Fibroblast of pulmonary artery (primary cell): ENCODE measurements around the gene MELTF.
"Not testable (repeated sequence)": the region's sequence is repeated elsewhere in the genome, so short reads cannot be mapped to it uniquely, and the experiment has no call there.

Source experiments
- DNase-seq: peaks from one replicate; pipeline ENCODE4 v3.0.0-alpha.2; 2010; ENCODE audit warnings: low read depth
- H3K4me3 ChIP-seq: replicated peaks from 2 replicates; pipeline ENCODE4 v1.5.1; 2011; ENCODE audit warnings: low read depth, mild to moderate bottlenecking, control low read depth, low read length, moderate library complexity
- TF ChIP-seq, protein P1 (sequence below): IDR thresholded peaks from 2 replicates; pipeline ENCODE4 v1.5.1; 2011; ENCODE audit warnings: mild to moderate bottlenecking, control low read depth, low read length, inconsistent platforms; ENCODE audit errors: missing control alignments

The MELTF gene

GRCh38 chr3:197029511-197030167 lies at the start of gene MELTF:
TSS of gene MELTF (minus strand) at chr3:197029817. CDS start at chr3:197029702, 115 bp downstream.
- peak within 1 kb of the TSS; percentile 51 for H3K4me3 ChIP-seq
- TF ChIP-seq, protein P1, sequence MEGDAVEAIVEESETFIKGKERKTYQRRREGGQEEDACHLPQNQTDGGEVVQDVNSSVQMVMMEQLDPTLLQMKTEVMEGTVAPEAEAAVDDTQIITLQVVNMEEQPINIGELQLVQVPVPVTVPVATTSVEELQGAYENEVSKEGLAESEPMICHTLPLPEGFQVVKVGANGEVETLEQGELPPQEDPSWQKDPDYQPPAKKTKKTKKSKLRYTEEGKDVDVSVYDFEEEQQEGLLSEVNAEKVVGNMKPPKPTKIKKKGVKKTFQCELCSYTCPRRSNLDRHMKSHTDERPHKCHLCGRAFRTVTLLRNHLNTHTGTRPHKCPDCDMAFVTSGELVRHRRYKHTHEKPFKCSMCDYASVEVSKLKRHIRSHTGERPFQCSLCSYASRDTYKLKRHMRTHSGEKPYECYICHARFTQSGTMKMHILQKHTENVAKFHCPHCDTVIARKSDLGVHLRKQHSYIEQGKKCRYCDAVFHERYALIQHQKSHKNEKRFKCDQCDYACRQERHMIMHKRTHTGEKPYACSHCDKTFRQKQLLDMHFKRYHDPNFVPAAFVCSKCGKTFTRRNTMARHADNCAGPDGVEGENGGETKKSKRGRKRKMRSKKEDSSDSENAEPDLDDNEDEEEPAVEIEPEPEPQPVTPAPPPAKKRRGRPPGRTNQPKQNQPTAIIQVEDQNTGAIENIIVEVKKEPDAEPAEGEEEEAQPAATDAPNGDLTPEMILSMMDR = peak; percentile 26
- peak; percentile 74 for DNase-seq

DNA sequence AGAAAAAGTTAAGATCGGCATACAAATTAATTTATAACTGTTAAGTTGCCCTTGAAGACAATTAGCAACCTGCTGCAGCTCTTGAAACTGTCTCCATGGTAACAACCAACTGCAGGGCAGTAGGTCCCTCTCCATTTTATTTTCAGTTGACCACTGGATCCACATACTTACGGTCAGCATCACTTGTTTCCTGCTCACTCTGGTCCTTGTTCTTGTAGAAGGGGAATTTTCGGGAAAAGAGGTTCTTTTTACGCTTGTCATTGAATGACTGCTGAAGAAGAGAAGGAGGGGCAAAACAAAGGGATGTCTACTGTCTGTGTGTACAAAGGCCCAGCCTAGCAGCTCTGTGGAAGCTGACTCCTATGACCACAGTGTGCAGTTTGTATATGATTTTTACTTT lies 46.8 kb upstream of the MELTF start:
- no peak for DNase-seq
- no peak overlapping the region for H3K4me3 ChIP-seq

DNA sequence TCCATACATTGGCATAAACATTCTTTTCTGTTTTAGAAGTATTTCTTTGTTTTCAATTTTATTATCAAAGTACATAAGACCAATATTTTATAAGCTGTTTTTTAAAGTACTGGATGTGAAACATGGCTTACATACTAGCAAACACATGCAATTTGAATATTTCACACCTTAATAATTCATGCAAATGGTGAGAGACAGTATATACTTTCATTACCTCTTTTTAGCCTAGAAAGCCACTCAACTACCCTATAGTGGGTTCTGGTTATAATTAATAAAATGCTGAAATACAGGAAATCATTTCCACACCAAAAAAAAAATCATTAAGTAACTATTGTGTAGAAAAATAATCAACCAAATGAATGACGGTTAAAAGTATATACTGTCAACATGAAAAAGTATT lies 38.5 kb upstream of the MELTF start:
- TF ChIP-seq, protein P1 = no peak
- H3K4me3 ChIP-seq = no peak overlapping the region
- no peak for DNase-seq

More for the DNA sequence above, 46.8 kb upstream of the MELTF start:
- TF ChIP-seq, protein P1 = no peak

- TF ChIP-seq, protein P1 = no peak
- DNase-seq = no peak
- no peak overlapping the region for H3K4me3 ChIP-seq
These were observed 35.2 kb upstream of the MELTF start for GRCh38 chr3:197064771-197065170.

DNA sequence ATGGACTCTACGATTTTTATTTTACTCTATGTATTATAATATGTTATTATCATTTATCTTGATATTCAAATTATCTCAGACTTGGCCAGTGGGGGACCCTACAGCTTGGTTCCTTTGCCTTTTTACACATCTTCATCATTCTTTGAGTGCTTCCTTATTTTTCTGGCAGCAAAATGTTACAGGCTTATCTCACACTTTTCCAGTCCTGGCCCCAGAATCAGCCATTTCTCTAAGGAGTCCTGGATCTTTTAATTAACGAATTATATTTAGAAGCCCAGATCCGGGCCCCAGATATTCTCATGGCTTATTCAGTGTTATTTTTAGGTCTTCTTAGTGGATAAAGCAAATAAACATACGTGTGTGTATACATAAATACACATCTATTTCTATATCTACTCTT lies 32.8 kb upstream of the MELTF start:
- no peak overlapping the region for H3K4me3 ChIP-seq
- TF ChIP-seq, protein P1 = no peak
- DNase-seq = no peak

DNA sequence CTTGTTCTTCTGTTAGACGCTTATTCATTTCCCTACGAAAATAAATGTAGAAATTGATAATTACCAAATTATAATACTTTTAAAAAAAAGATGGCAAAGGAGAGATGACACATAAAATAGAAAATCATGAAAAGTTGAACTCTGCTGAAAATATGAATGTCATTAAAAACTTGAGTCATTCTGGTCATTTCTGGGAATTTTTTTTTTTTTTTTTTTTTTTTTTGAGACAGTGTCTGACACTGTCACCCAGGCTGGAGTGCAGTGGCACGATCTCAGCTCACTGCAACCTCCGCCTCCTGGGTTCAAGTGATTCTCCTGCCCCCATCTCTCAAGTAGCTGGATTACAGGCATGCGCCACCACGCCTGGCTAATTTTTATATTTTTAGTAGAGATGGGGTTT lies 22.0 kb upstream of the MELTF start:
- not testable (repeated sequence) for H3K4me3 ChIP-seq, DNase-seq

- TF ChIP-seq, protein P1 = no peak
- no peak overlapping the region for H3K4me3 ChIP-seq
- no peak for DNase-seq
These were observed 20.9 kb upstream of the MELTF start for GRCh38 chr3:197050511-197050910.
